ENCODE measurements around the gene CEP85L. TPM values are rescaled to one million over a fixed set of nuclear protein-coding genes. Genes with fewer than 3 reads are reported as not detected.

CEP85L gene
- 15.2 TPM for polyA plus RNA-seq

DNA sequence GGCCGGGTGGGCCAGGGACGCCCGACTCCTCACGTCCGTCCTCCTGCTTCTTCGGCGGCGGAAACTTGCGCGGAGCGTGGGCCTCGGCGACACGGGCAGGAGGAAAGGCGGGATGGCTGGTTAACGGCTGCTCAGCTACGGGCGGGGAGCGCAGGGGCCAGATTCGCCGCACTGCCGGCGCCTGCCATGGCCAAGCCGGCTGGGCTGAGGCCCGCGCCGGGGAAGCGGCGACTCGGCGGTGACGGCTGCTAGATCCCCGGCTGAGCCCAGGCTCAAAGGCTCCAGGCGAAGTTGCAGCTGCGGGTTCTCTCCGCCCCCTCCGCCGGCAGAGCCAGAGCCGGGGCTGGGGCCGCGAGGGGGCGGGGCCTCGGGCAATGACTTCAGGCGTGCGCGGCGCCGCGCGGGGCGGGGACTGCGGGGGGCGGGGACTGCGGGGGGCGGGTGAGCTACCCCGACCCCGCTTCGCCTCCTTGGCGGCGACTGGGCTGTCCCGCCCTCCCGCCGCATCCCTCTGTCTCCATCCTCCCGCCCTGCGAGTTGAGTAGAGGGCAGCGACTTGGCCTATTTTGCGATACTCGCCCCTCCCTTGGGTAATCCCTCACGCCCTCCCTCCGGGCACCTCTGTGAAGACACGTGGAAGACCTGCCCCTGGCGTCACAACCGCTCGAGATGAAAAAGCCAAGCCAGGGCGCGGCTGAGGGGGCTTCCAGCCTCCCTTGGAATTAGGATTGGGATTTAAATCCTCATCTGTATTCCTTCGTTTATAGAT is at the start of gene CEP85L:
Gene CEP85L, minus strand, starts transcription at position 310 of the 769 bp plus-strand sequence. CDS start 322 bp downstream, outside the sequence.
- H3K4me3 Mint-ChIP-seq = peak within 1 kb of the TSS; percentile 92 to 97 (median 96)
- H3K27ac Mint-ChIP-seq = peak within 1 kb of the TSS; percentile 75 to 99 (median 89)
- H3K9me3 Mint-ChIP-seq = no peaks in the 10 kb centered on the region
- peaks cover 2% of the 10 kb centered on the region for H3K36me3 Mint-ChIP-seq
- H3K27me3 Mint-ChIP-seq = no peaks in the 10 kb centered on the region
- peaks cover 12 to 25% (median 24%) of the 10 kb centered on the region in 3 donors for H3K4me1 Mint-ChIP-seq

DNA sequence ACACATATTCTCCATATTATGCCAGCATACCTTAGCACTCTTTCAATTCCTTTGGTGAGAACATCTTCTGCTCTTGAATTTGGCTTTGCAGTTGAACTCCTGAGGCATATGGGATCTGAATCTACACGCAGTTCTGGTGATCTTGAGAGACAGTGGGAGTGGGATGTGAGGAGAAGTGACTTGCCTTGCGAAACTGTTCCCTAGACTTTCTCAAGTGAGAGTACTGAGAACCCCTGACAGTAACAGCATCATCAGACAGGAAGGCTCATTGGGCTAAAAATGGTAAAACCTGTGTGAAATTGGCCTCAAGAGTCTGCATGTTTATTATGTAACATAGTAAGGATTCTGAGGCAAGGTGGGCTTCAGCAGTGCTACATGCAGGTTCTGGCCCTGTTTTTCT is 49.1 kb upstream of the CEP85L start:
- Mint-ChIP-seq H3K4me3 (no peak overlapping the region), H3K27ac (no peak overlapping the region), H3K36me3 (peaks cover 11% of the 10 kb centered on the region), H3K27me3 (no peaks in the 10 kb centered on the region), H3K9me3 (no peaks in the 10 kb centered on the region), H3K4me1 (peaks cover 19 to 36% (median 21%) of the 10 kb centered on the region in 3 donors)

DNA sequence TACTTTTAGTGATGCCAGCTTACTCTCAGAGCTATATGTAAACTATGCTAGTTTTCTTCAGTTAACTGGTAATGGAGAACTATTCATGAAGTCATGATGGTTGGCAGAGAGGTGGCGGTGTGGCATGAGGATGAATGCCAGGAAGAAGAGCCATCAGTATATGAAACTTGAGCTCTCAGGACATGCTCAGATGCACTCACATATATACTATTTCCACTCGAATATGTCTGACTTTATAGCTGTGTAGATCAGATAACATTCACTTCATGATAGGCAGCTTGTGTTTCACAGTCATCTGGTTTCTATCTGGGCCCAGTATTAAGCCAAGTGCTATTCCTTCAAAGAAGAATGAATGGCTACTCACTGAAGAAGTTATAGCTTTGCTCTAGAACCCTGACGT is 46.2 kb upstream of the CEP85L start:
- Mint-ChIP-seq H3K9me3 (no peaks in the 10 kb centered on the region), H3K27me3 (no peaks in the 10 kb centered on the region), H3K4me3 (no peak overlapping the region), H3K4me1 (peaks cover 10 to 37% (median 13%) of the 10 kb centered on the region in 3 donors), H3K36me3 (peaks cover 14% of the 10 kb centered on the region), H3K27ac (no peak overlapping the region)

DNA sequence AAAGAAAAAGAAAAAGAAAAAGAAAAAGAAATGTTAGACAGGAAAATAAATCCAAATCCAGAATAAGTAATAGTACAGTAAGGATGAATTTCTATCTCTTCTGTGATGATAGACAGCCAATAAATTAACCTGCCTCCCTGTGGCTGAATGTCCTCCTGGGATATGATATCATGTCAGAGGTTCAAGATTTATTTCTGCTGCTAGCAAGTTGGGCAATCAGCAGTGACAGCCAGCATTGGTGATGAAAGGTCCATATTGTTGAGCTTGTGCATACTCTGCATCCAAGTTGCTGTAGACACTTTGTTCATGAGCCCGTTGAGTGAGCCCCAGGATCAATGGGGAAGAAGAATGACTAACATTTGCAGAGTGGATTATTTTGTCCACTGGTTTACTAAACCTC is 44.9 kb upstream of the CEP85L start:
- Mint-ChIP-seq H3K4me1 (peaks cover 10 to 37% (median 13%) of the 10 kb centered on the region in 3 donors), H3K9me3 (no peaks in the 10 kb centered on the region), H3K27ac (no peak overlapping the region), H3K36me3 (peaks cover 14% of the 10 kb centered on the region), H3K4me3 (no peak overlapping the region), H3K27me3 (no peaks in the 10 kb centered on the region)

DNA sequence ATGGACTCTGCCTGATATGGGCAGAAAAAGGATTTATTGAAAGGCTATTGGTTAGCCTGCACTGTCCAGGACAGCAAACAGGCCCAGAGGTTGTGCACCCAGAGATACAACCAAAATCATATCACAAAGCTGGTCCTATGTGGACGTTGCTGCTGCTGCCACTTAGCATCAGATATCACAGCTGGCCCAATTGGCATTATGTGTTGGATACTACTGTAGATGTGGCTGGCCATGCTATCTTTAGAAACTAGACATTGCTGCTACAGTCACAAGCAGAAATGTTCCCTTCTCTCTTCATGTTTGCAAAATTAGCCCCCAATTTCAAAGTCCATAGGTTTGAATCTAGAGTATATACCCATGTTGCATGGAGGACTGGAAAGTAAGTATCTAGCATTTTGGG is 42.2 kb upstream of the CEP85L start:
- no peak overlapping the region for H3K4me3 Mint-ChIP-seq
- no peaks in the 10 kb centered on the region for H3K27me3 Mint-ChIP-seq
- H3K27ac Mint-ChIP-seq = peak overlapping the region in 1 of 3 donors; percentile 71
- peaks cover 11% of the 10 kb centered on the region for H3K36me3 Mint-ChIP-seq
- peaks cover 9 to 36% (median 12%) of the 10 kb centered on the region in 3 donors for H3K4me1 Mint-ChIP-seq
- no peaks in the 10 kb centered on the region for H3K9me3 Mint-ChIP-seq

DNA sequence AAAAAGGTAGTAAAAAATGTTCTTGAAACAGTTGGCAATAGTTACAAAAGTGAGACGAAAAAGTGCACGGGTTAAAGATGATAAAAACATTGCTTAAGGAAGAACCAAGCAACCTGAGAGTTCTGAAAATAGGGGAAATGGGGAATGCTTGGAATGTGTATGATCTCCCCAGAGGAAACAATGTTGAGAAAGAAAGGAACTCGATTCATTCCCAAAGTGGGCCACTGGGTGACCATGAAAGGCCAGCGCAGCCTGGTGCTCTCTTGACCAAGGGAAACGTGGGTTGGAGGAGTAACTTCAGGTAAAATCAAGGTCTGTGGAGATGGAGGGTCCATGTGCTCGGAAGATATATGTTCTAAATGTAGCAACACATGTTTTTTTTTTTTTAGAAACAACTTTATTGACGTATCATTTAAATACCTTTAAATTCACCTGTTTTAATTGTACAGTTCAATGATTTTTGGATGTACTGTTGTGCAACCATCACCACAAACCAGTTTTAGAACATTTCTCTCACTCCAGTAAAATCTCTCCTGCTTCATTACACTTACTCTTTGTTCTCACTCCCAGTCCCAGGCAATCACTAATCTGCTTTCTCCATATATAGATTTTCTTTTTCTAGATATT is 34.5 kb upstream of the CEP85L start:
- Mint-ChIP-seq H3K4me3 (no peak overlapping the region), H3K27me3 (no peaks in the 10 kb centered on the region), H3K27ac (peak overlapping the region in 1 of 3 donors; percentile 64), H3K36me3 (peaks cover 5% of the 10 kb centered on the region), H3K4me1 (peaks cover 21 to 37% (median 21%) of the 10 kb centered on the region in 3 donors), H3K9me3 (no peaks in the 10 kb centered on the region)

DNA sequence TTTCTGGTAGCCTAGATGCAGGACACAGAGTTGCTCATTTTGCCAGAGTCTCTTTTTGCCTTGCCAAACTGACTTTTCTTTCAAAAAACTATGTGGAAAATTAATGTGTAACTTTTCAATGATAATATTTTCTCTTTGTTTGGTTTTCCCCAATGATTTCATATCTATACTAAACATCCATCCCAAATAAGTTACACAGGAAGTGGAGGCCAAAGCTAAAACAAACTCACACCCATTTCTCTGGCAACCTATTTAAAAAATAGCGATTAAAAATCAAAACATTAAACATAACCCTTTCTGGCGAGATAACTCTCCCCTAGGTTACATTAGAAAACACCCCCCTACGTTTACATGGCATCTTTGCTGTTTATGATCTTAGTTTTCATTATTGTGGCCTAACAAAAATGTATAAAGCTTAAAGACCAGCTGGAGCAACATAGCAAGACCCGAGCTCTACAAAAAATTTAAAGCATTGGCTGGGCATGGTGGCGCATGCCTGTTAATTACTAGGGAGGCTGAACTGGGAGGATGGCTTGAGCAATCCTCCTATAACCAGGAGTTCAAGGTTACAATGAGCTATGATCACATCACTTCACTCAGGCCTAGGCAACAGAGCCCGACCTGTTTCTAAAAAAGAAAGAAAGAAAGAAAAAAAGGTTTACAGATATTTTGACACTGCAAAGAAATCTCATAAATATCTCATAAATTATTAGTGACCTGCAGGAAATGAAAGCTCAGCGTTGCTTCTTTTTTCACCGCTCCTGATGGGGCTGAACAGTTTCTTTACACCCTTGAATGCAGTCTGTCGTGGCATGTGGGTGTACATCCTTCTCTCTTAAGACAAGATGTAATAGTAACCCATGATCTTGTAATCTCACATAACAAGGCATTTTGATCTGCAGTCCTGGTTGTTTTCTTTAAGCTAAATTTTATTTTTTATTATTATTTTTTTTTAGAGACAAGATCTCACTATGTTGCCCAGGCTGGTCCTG is 32.8 kb upstream of the CEP85L start:
- Mint-ChIP-seq H3K9me3 (no peaks in the 10 kb centered on the region), H3K27me3 (no peaks in the 10 kb centered on the region), H3K4me1 (peaks cover 21 to 35% (median 26%) of the 10 kb centered on the region in 3 donors), H3K36me3 (peaks cover 3% of the 10 kb centered on the region), H3K27ac (peak overlapping the region in 2 of 3 donors; percentile 10 to 67), H3K4me3 (peak overlapping the region in 1 of 4 donors; percentile 37)

DNA sequence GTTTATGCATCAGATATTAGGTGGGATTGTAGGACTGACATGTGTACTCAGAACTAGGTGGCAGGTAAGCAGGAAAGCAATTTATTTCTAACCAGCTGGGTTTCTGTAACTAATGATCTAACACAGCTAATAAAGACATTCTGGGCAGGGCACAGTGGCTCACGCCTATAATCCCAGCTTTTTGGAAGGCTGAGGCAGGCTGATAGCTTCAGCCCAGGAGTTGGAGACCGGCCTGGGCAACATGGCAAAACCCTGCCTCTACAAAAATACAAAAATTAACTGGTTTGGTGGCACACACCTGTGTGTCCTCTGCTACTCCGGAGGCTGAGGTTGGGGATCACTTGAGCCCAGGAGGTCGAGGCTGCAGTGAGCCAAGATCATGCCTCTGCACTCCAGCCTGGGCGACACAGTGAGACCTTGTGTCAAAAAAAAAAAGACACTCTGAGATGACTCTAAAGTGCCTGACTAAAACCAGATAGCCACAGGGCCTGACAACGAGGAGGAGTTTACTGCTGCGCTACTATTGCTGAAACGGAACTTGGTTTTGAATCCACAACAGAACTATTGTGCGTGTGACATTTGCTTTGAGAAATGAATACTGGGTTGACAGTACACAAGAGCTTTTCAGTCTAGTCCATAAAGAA is 29.2 kb upstream of the CEP85L start:
- peaks cover 3% of the 10 kb centered on the region for H3K36me3 Mint-ChIP-seq
- no peaks in the 10 kb centered on the region for H3K9me3 Mint-ChIP-seq
- H3K27ac Mint-ChIP-seq = no peak overlapping the region
- H3K27me3 Mint-ChIP-seq = no peaks in the 10 kb centered on the region
- peaks cover 13 to 33% (median 28%) of the 10 kb centered on the region in 3 donors for H3K4me1 Mint-ChIP-seq
- H3K4me3 Mint-ChIP-seq = peak overlapping the region in 1 of 4 donors; percentile 18

DNA sequence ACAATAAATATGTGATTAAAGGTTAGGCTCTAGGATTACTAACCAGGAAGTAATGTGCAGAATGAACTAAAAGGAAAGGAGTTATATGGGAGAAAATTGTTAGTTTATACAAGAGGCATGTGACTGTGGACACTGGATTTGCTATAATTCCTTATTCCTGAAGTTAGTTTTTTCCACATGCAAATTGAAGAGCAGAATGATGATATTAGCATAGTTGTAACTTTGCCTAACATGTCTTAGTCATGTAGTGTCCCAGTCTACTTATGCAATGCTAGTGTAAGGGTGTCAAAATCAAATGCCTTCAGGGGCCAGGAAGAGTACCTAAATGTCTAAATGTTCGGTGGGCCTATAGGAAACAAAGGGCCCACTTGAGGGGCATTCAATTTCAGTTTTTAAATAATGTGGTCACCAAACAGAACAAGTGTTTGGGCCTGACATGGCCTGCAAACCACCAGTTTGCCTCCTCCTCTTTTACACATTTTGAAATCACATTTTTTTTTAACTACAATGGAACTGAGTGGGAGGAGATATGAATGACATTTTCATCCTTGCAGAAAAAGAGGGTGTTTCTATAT is 28.0 kb upstream of the CEP85L start:
- H3K36me3 Mint-ChIP-seq = peaks cover 3% of the 10 kb centered on the region
- no peaks in the 10 kb centered on the region for H3K9me3 Mint-ChIP-seq
- peak overlapping the region in 1 of 3 donors; percentile 22 for H3K27ac Mint-ChIP-seq
- H3K4me1 Mint-ChIP-seq = peaks cover 12 to 33% (median 26%) of the 10 kb centered on the region in 3 donors
- no peaks in the 10 kb centered on the region for H3K27me3 Mint-ChIP-seq
- H3K4me3 Mint-ChIP-seq = no peak overlapping the region

DNA sequence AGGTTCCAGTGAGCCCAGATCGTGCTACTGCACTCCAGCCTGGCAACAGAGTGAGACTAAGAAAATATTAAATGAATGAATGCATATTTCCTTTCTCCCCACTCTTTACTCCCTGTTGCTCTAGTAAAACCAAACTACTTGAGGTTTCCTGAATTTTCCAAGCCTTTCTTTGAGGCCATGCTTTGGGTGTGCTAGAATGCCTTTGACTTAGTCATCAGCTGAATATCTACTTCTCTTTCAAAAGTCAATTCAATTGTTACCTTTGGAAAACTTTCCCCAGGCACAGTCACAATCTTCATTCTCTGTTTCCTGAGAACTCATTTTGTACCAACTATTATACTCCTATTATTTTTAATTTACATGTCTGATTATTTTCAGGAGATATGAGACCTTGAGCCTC is 27.5 kb upstream of the CEP85L start:
- Mint-ChIP-seq H3K27ac (no peak overlapping the region), H3K4me3 (no peak overlapping the region), H3K36me3 (peaks cover 3% of the 10 kb centered on the region), H3K9me3 (no peaks in the 10 kb centered on the region), H3K27me3 (no peaks in the 10 kb centered on the region), H3K4me1 (peaks cover 6 to 28% (median 20%) of the 10 kb centered on the region in 3 donors)

DNA sequence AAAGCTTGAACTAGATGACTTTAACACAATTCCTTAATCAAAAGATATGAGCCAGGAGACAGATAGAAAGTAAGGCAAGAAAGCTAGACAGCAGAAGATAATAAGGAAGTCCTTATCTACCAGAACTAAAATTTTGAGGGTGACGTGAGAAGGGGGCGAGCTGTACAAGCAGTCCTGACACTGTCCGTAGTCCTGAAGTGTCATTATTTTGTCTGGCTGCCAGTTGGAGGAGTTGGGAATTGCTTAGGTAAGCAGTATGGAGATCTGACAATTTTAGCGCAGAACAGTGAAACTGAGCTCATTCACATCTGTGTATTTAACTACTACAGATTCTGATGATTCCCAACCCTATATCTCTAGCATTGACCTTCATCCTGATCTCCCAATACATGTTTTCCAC is 25.8 kb upstream of the CEP85L start:
- Mint-ChIP-seq H3K27ac (no peak overlapping the region), H3K9me3 (no peaks in the 10 kb centered on the region), H3K4me3 (no peak overlapping the region), H3K36me3 (no peaks in the 10 kb centered on the region), H3K4me1 (peaks cover 2 to 22% (median 15%) of the 10 kb centered on the region in 3 donors), H3K27me3 (no peaks in the 10 kb centered on the region)

DNA sequence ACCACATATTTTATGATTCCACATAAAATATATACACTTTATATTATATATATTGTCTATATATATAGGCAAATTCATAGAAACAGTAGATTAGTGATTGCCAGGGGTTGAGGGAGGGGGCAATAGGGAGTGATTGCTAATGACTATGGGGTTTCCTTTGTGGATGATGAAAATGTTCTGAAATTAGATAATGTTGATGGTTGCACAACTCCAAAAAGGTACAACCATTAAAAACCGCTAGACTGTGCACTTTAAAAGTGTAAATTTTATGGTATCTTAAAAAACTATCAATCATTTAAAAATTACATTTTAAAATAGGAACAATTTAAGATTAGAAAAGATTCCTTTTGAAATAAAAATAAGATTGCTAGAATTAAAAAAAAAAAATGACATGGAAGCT is 23.8 kb upstream of the CEP85L start:
- no peaks in the 10 kb centered on the region for H3K9me3 Mint-ChIP-seq
- peaks cover 5 to 16% (median 16%) of the 10 kb centered on the region in 3 donors for H3K4me1 Mint-ChIP-seq
- H3K27me3 Mint-ChIP-seq = no peaks in the 10 kb centered on the region
- H3K36me3 Mint-ChIP-seq = no peaks in the 10 kb centered on the region
- H3K4me3 Mint-ChIP-seq = no peak overlapping the region
- H3K27ac Mint-ChIP-seq = no peak overlapping the region

DNA sequence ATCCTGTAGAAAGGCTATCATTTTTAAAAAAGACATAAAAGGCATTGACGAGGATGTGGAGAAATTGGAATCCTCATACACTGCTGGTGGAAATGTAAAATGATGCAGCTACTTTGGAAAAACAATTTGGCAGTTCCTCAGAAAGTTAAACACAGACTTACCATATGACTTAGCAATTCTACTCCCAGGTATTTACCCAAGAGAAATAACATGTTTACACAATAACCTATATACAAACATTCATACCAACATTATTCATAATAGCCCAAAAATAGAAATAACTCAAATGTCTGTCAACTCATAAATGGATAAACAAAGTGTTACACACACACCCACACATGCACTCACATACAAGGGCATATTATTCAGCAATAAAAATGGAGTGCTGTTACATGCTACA is 23.4 kb upstream of the CEP85L start:
- H3K9me3 Mint-ChIP-seq = no peaks in the 10 kb centered on the region
- no peak overlapping the region for H3K4me3 Mint-ChIP-seq
- no peak overlapping the region for H3K27ac Mint-ChIP-seq
- H3K36me3 Mint-ChIP-seq = no peaks in the 10 kb centered on the region
- H3K4me1 Mint-ChIP-seq = peaks cover 6 to 19% (median 16%) of the 10 kb centered on the region in 3 donors
- H3K27me3 Mint-ChIP-seq = no peaks in the 10 kb centered on the region

DNA sequence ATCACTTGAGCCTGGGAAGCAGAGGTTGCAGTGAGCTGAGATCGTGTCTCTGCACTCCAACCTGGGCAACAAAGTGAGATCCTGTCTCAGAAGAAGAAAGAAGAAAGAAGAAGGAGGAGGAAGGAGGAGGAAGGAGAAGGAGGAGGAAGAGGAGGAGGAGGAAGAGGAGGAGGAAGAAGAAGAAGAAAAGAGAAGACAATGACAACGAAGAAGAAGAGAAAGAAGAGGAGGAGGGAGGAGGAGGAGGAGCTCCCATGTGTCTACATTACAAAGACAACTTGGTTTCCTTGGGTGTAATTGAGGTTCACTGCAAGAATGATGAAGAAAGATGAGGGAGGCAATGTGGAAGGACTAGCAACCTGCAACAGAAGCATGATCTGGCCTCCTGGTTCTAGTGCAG is 21.3 kb upstream of the CEP85L start:
- Mint-ChIP-seq H3K27me3 (no peaks in the 10 kb centered on the region), H3K36me3 (no peaks in the 10 kb centered on the region), H3K9me3 (no peaks in the 10 kb centered on the region), H3K4me3 (no peak overlapping the region), H3K27ac (no peak overlapping the region), H3K4me1 (peaks cover 7 to 25% (median 17%) of the 10 kb centered on the region in 3 donors)

Data from IgD-negative memory B cell (primary cell).